Naive thymus-derived CD4-positive, alpha-beta T cell (primary cell): ENCODE measurements around the gene DNAJC3. TPM values are rescaled to one million over a fixed set of nuclear protein-coding genes. Genes with fewer than 3 reads are reported as not detected.

ENCODE experiments used
- ATAC-seq: fragments of 150-1000 bp; cut with Tn5 transposase; 2 replicates; pipeline ENCODE4 v1.10.0; 2021; ENCODE audit warnings: mild to moderate bottlenecking, moderate library complexity
- CTCF ChIA-PET: fragments of 350-600 bp; sonication (Branson Sonifier 250); formaldehyde crosslinking; loops from one replicate; lab custom pipeline; 2021; ENCODE audit warnings: antibody characterized with exemption; lab: Charles Lee
- POLR2A ChIA-PET: fragments of 350-600 bp; sonication (Branson Sonifier 250); formaldehyde crosslinking; loops from one replicate; lab custom pipeline; 2021; ENCODE audit warnings: antibody characterized with exemption, inconsistent platforms; lab: Charles Lee
- DNase-seq, 9 donors: peaks; one replicate each; pipeline versions ENCODE4 v3.0.0 to v3.0.0-alpha.2; 2020 to 2022; ENCODE audit warnings: mixed read lengths in 1 of 9
- H3K27ac ChIP-seq: one replicate; pipeline ENCODE4 v1.7.0; 2013; ENCODE audit warnings: mild to moderate bottlenecking, low read depth, low read length, moderate library complexity
- H3K27me3 ChIP-seq, 2 donors: one replicate each; pipeline ENCODE4 v1.7.0; 2013; ENCODE audit warnings: low read length in 2 of 2, mild to moderate bottlenecking in 2 of 2, moderate library complexity in 2 of 2; ENCODE audit not compliant: control insufficient read depth in 2 of 2, insufficient read depth in 2 of 2
- H3K36me3 ChIP-seq, 3 experiments: 1 replicate in 2 of 3; 2 replicates in 1 of 3; pipeline ENCODE4 v1.7.0; 2013; ENCODE audit warnings: low read length in 3 of 3, mild to moderate bottlenecking in 3 of 3, moderate library complexity in 1 of 3; ENCODE audit not compliant: insufficient read depth in 3 of 3, control insufficient read depth in 2 of 3
- H3K4me1 ChIP-seq, 2 donors: one replicate each; pipeline ENCODE4 v1.7.0; 2013; ENCODE audit warnings: low read length in 2 of 2, mild to moderate bottlenecking in 2 of 2, moderate library complexity in 1 of 2; ENCODE audit not compliant: control insufficient read depth in 2 of 2, insufficient read depth in 2 of 2
- H3K4me3 ChIP-seq: 2 replicates; pipeline ENCODE4 v1.7.0; 2013; ENCODE audit warnings: mild to moderate bottlenecking, low read length
- H3K9me3 ChIP-seq, 3 experiments: 1 replicate in 2 of 3; 2 replicates in 1 of 3; pipeline ENCODE4 v1.7.0; 2013; ENCODE audit warnings: low read length in 3 of 3; ENCODE audit not compliant: control insufficient read depth in 2 of 3
- H3K27ac Mint-ChIP-seq, 9 donors: one replicate each; pipeline ENCODE4 v1.8.0; 2020 to 2022; ENCODE audit warnings: mixed read lengths in 9 of 9, mild to moderate bottlenecking in 8 of 9, moderate library complexity in 5 of 9, inconsistent platforms in 2 of 9
- H3K27me3 Mint-ChIP-seq, 5 donors: one replicate each; pipeline ENCODE4 v1.8.0; 2021 to 2022; ENCODE audit warnings: mixed read lengths in 5 of 5, mild to moderate bottlenecking in 1 of 5
- H3K36me3 Mint-ChIP-seq, 5 donors: one replicate each; pipeline ENCODE4 v1.8.0; 2020 to 2022; ENCODE audit warnings: mixed read lengths in 5 of 5, mild to moderate bottlenecking in 3 of 5, inconsistent platforms in 1 of 5
- H3K4me1 Mint-ChIP-seq, 7 donors: one replicate each; pipeline ENCODE4 v1.8.0; 2020 to 2022; ENCODE audit warnings: mixed read lengths in 7 of 7, mild to moderate bottlenecking in 3 of 7, inconsistent platforms in 1 of 7
- H3K4me3 Mint-ChIP-seq, 10 donors: one replicate each; pipeline ENCODE4 v1.8.0; 2020 to 2022; ENCODE audit warnings: mild to moderate bottlenecking in 10 of 10, mixed read lengths in 10 of 10, moderate library complexity in 6 of 10, inconsistent platforms in 2 of 10
- H3K9me3 Mint-ChIP-seq, 11 donors: one replicate each; pipeline ENCODE4 v1.8.0; 2020 to 2022; ENCODE audit warnings: mixed read lengths in 11 of 11, mild to moderate bottlenecking in 4 of 11, inconsistent platforms in 1 of 11, moderate library complexity in 1 of 11
- intact Hi-C, 2 donors: fragments of 100-400 bp; cut with micrococcal nuclease; formaldehyde crosslinking; loops; one replicate each; pipeline ENCODE4 v1.15.1; 2023
- polyA plus RNA-seq, 2 donors: library from polyadenylated mRNA; unstranded; fragments of 300-500 nt; fragmentation: Illumina TruSeq; gene quantifications; one replicate each; pipeline ENCODE4 v1.2.3, GENCODE V29; 2021
- total RNA-seq, 6 experiments: library from RNA in 5 of 6; stranded (reverse) in 5 of 6; gene quantifications; 1 replicate in 5 of 6; 2 replicates in 1 of 6; pipeline ENCODE4 v1.2.3 and lab custom pipeline; 2021 to 2026

DNAJC3 gene
- total and polyA plus RNA-seq, 7 experiments from 2014 or later = 11.3 to 33.0 (median 22.6) TPM

- Mint-ChIP-seq H3K9me3 (peaks cover 0 to 35% (median 7%) of the 10 kb centered on the region in 11 donors), H3K4me3 (no peak overlapping the region), H3K27me3 (peaks cover 0 to 34% (median 14%) of the 10 kb centered on the region in 5 donors), H3K4me1 (no peaks in the 10 kb centered on the region), H3K36me3 (no peaks in the 10 kb centered on the region), H3K27ac (peak overlapping the region in 1 of 9 donors; percentile 23)
- H3K27ac ChIP-seq = no peak overlapping the region
- H3K9me3 ChIP-seq = no peaks in the 10 kb centered on the region
- DNase-seq (no peak), ATAC-seq (no peak)
- CTCF ChIA-PET = no interaction called here
- H3K4me1 ChIP-seq = no peaks in the 10 kb centered on the region
- H3K27me3 ChIP-seq = no peaks in the 10 kb centered on the region
- H3K36me3 ChIP-seq = no peaks in the 10 kb centered on the region
- intact Hi-C loops = no loop called here
- POLR2A ChIA-PET = no interaction called here
- H3K4me3 ChIP-seq = no peak overlapping the region
Observed at GRCh38 chr13:95841894-95842293, 165.0 kb downstream of the DNAJC3 start.

- ATAC-seq (no peak), DNase-seq (no peak)
- Mint-ChIP-seq H3K4me1 (no peaks in the 10 kb centered on the region), H3K27me3 (peaks cover 0 to 26% (median 14%) of the 10 kb centered on the region in 5 donors), H3K9me3 (peaks cover 0 to 30% (median 7%) of the 10 kb centered on the region in 11 donors), H3K4me3 (no peak overlapping the region), H3K27ac (no peak overlapping the region), H3K36me3 (no peaks in the 10 kb centered on the region)
- no peaks in the 10 kb centered on the region for H3K4me1 ChIP-seq
- H3K27me3 ChIP-seq = no peaks in the 10 kb centered on the region
- no peak overlapping the region for H3K27ac ChIP-seq
- CTCF ChIA-PET = interaction anchor here (0.9 to 1.7 kb wide), 2 partner anchors 9 to 326 kb away, joined by 3 to 4 read pairs; no protein-coding TSS in a partner anchor
- no peaks in the 10 kb centered on the region for H3K36me3 ChIP-seq
- H3K4me3 ChIP-seq = no peak overlapping the region
- no peaks in the 10 kb centered on the region for H3K9me3 ChIP-seq
- intact Hi-C loops = no loop called here
- POLR2A ChIA-PET = no interaction called here
Observed at GRCh38 chr13:95842898-95843297, 166.0 kb downstream of the DNAJC3 start.

Other genes with a start within 250 kb of the DNAJC3 start
- not detected for gene CLDN10, start 124.4 kb upstream of the DNAJC3 start, total RNA-seq
- gene CLDN10, start 124.4 kb upstream of the DNAJC3 start, polyA plus RNA-seq = not detected
- gene DZIP1, start 32.4 kb upstream of the DNAJC3 start, total RNA-seq = not detected
- gene DZIP1, start 32.4 kb upstream of the DNAJC3 start, polyA plus RNA-seq = not detected